Thyroid gland (tissue), 4 donors: ENCODE data around the gene RASSF8.

Source experiments
- CTCF ChIP-seq, 6 experiments: fragments of 200-600 bp in 3 of 6; fragments of 450-650 bp in 3 of 6; sonication (generic) in 3 of 6; IDR thresholded peaks; one replicate each; pipeline ENCODE4 v1.5.1; 2016 to 2019; ENCODE audit warnings: antibody characterized with exemption in 6 of 6, mild to moderate bottlenecking in 2 of 6, inconsistent platforms in 1 of 6, moderate library complexity in 1 of 6
- POLR2A ChIP-seq, 2 donors: fragments of 450-650 bp; IDR thresholded peaks; one replicate each; pipeline ENCODE4 v1.6.1; 2017; ENCODE audit warnings: antibody characterized with exemption in 2 of 2, mild to moderate bottlenecking in 2 of 2, moderate library complexity in 1 of 2

GRCh38 chr12:25914551-25914950 lies 43.9 kb upstream of the RASSF8 start:
- no peak for TF ChIP-seq CTCF (IDR thresholded peaks at IDR 0.05)
- TF ChIP-seq POLR2A (IDR thresholded peaks at IDR 0.05): no peak
